NCI-H82 (cell line): ENCODE measurements around the gene HARS2.
"Not testable (repeated sequence)": the region's sequence is repeated elsewhere in the genome, so short reads cannot be mapped to it uniquely, and the experiment has no call there.

Experiments used
- DNase-seq: peaks from one replicate; lab custom pipeline; 2025; lab: John Stamatoyannopoulos, UW

The HARS2 gene

GRCh38 chr5:140700177-140701144 is 9.2 kb downstream of the HARS2 start, which contains the start of gene ZMAT2:
Gene ZMAT2, plus strand, starts transcription at chr5:140700447. Its CDS starts 14 bp downstream, at chr5:140700461.
- peak; percentile 97 for DNase-seq

GRCh38 chr5:140707812-140708211 is 16.6 kb downstream of the HARS2 start:
- no peak for DNase-seq

GRCh38 chr5:140708787-140709186 is 17.5 kb downstream of the HARS2 start:
- not testable (repeated sequence) for DNase-seq

- peak; percentile 94 for DNase-seq
Measured at GRCh38 chr5:140710899-140711552, 19.8 kb downstream of the HARS2 start.

- no peak for DNase-seq
Measured at GRCh38 chr5:140711794-140712193, 20.5 kb downstream of the HARS2 start.

- DNase-seq = no peak
Measured at GRCh38 chr5:140713562-140714094, 22.4 kb downstream of the HARS2 start.

GRCh38 chr5:140716238-140716637 is 25.0 kb downstream of the HARS2 start:
- DNase-seq = not testable (repeated sequence)

- no peak for DNase-seq
Measured at GRCh38 chr5:140718266-140718592, 27.0 kb downstream of the HARS2 start.

GRCh38 chr5:140720738-140721137 is 29.5 kb downstream of the HARS2 start:
- DNase-seq = not testable (repeated sequence)

GRCh38 chr5:140721395-140721794 is 30.1 kb downstream of the HARS2 start:
- DNase-seq = peak; percentile 8

GRCh38 chr5:140725799-140726471 is 34.7 kb downstream of the HARS2 start:
- peak; percentile 84 for DNase-seq

- no peak for DNase-seq
Measured at GRCh38 chr5:140733098-140733497, 41.8 kb downstream of the HARS2 start.

- peak; percentile 25 for DNase-seq
Measured at GRCh38 chr5:140734354-140734753, 43.1 kb downstream of the HARS2 start.

GRCh38 chr5:140737486-140737885 is 46.2 kb downstream of the HARS2 start:
- no peak for DNase-seq

- no peak for DNase-seq
Measured at GRCh38 chr5:140741967-140742366, 50.7 kb downstream of the HARS2 start.
